Natural killer cell (primary cell): Measurements from ENCODE around the gene GNAI2. TPM values are rescaled to one million over a fixed set of nuclear protein-coding genes. Genes with fewer than 3 reads are reported as not detected.

Source experiments
- ATAC-seq, 3 donors: fragments of 150-1000 bp in 2 of 3; fragments of 200-7000 bp in 1 of 3; cut with Tn5 transposase; 1 replicate in 1 of 3; 2 replicates in 2 of 3; pipeline ENCODE4 v1.10.0; 2021; ENCODE audit warnings: mild to moderate bottlenecking in 2 of 3, moderate library complexity in 2 of 3
- DNase-seq, 2 donors: peaks; one replicate each; pipeline versions ENCODE4 v3.0.0 to v3.0.0-alpha.2; 2013 to 2021; ENCODE audit warnings: mixed read lengths in 1 of 2
- H3K27ac ChIP-seq: one replicate; pipeline ENCODE4 v1.5.1; 2013; ENCODE audit warnings: mild to moderate bottlenecking, low read length
- H3K27me3 ChIP-seq: one replicate; pipeline ENCODE4 v1.6.1; 2013; ENCODE audit warnings: low read length; ENCODE audit not compliant: control insufficient read depth, insufficient read depth
- H3K36me3 ChIP-seq: one replicate; pipeline ENCODE4 v1.6.1; 2013; ENCODE audit warnings: low read length; ENCODE audit not compliant: control insufficient read depth, insufficient read depth
- H3K4me1 ChIP-seq: one replicate; pipeline ENCODE4 v1.6.1; 2013; ENCODE audit warnings: low read length; ENCODE audit not compliant: control insufficient read depth, insufficient read depth
- H3K4me3 ChIP-seq: one replicate; pipeline ENCODE4 v1.5.1; 2013; ENCODE audit warnings: low read length
- H3K9me3 ChIP-seq: one replicate; pipeline ENCODE4 v1.6.1; 2013; ENCODE audit warnings: low read length; ENCODE audit not compliant: control insufficient read depth, insufficient read depth
- H3K27ac Mint-ChIP-seq, 2 donors: one replicate each; pipeline ENCODE4 v1.8.0; 2022; ENCODE audit warnings: mild to moderate bottlenecking in 2 of 2, mixed read lengths in 2 of 2, moderate library complexity in 1 of 2
- H3K27me3 Mint-ChIP-seq, 2 donors: one replicate each; pipeline ENCODE4 v1.8.0; 2022; ENCODE audit warnings: low read depth in 2 of 2, mixed read lengths in 2 of 2
- H3K36me3 Mint-ChIP-seq: one replicate; pipeline ENCODE4 v1.8.0; 2022; ENCODE audit warnings: mixed read lengths
- H3K4me1 Mint-ChIP-seq, 2 donors: one replicate each; pipeline ENCODE4 v1.8.0; 2022; ENCODE audit warnings: mixed read lengths in 2 of 2
- H3K4me3 Mint-ChIP-seq: one replicate; pipeline ENCODE4 v1.8.0; 2022; ENCODE audit warnings: mild to moderate bottlenecking, moderate library complexity, mixed read lengths
- H3K9me3 Mint-ChIP-seq, 2 donors: one replicate each; pipeline ENCODE4 v1.8.0; 2022; ENCODE audit warnings: mixed read lengths in 2 of 2
- CTCF ChIP-seq: fragments of 200-600 bp; IDR thresholded peaks from one replicate; pipeline ENCODE4 v1.8.0; 2022; ENCODE audit warnings: antibody characterized with exemption
- WGBS: methylation state at CpG from one replicate; pipeline ENCODE4 v1.1.7; 2013; ENCODE audit warnings: missing lambda C conversion rate; ENCODE audit not compliant: insufficient coverage; 5-methylcytosine and 5-hydroxymethylcytosine counted together
- intact Hi-C: fragments of 100-400 bp; cut with micrococcal nuclease; formaldehyde crosslinking; loops from one replicate; pipeline ENCODE4 v1.14.2; 2022
- total RNA-seq, 4 donors: library from RNA; stranded (reverse); fragments of 120-200 nt in 1 of 4; gene quantifications; one replicate each; pipeline versions ENCODE4 v1.2.3 to v1.2.4, GENCODE V29; 2013 to 2022

GNAI2 gene
- total RNA-seq, 3 donors from 2014 or later (not counting 1 experiment from before 2014, with no cell fraction given): 428 to 467 (median 447) TPM

DNA sequence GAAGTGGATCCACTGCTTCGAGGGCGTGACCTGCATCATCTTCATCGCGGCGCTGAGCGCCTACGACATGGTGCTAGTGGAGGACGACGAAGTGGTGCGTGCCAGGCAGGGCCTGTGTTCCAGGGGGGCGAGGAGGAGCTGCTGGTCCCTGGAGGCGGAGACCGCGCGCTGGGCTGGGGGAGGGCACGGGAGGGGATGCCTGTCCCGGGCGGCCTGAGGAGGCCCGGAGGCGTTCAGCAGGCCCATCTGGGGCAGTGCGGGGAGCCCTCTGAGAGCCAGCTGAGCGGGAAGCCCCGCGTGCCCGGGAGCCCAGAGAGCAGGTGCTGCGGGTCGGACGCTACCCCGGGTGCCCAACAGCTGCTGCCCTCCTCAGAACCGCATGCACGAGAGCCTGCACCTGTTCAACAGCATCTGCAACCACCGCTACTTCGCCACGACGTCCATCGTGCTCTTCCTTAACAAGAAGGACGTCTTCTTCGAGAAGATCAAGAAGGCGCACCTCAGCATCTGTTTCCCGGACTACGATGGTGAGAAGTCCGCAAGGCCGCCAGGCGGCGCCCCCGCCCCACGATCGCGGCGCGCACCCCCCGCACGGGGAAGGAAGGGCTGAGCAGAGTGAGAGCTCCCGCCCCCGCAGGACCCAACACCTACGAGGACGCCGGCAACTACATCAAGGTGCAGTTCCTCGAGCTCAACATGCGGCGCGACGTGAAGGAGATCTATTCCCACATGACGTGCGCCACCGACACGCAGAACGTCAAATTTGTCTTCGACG is 41.7 kb upstream of the GNAI2 start:
- peak; percentile 87 to 88 (median 88) for ATAC-seq
- peaks cover 0 to 6% of the 10 kb centered on the region in 2 donors for H3K4me1 Mint-ChIP-seq
- H3K36me3 Mint-ChIP-seq: no peaks in the 10 kb centered on the region

GRCh38 chr3:50194903-50195500 is 41.0 kb upstream of the GNAI2 start:
- no peak for TF ChIP-seq CTCF
- no peaks in the 10 kb centered on the region for H3K9me3 Mint-ChIP-seq
- peaks cover 0 to 6% of the 10 kb centered on the region in 2 donors for H3K4me1 Mint-ChIP-seq
- H3K36me3 Mint-ChIP-seq: no peaks in the 10 kb centered on the region
- peaks cover 7 to 14% of the 10 kb centered on the region in 2 donors for H3K27me3 Mint-ChIP-seq
- H3K36me3 ChIP-seq: no peaks in the 10 kb centered on the region
- no peak overlapping the region for H3K4me3 ChIP-seq
- WGBS: 58% methylated on average over 14 of the region's 14 CpGs
- DNase-seq (no peak), ATAC-seq (peak; percentile 51 to 67 (median 57))
- H3K27me3 ChIP-seq: peaks cover 12% of the 10 kb centered on the region
- H3K9me3 ChIP-seq: no peaks in the 10 kb centered on the region
- peak overlapping the region in 1 of 2 donors; percentile 45 for H3K27ac Mint-ChIP-seq
- peak overlapping the region; percentile 53 for H3K4me3 Mint-ChIP-seq
- H3K27ac ChIP-seq: no peak overlapping the region
- peaks cover 21% of the 10 kb centered on the region for H3K4me1 ChIP-seq
- intact Hi-C loops: loop anchor here (1.0 kb wide), 2 partner anchors 31 to 51 kb away; no protein-coding TSS in a partner anchor

More for the DNA sequence above, 41.7 kb upstream of the GNAI2 start:
- peaks cover 21% of the 10 kb centered on the region for H3K4me1 ChIP-seq
- peak; percentile 84 for TF ChIP-seq CTCF
- intact Hi-C loops: loop anchor here (1.0 kb wide), 2 partner anchors 32 to 52 kb away; no protein-coding TSS in a partner anchor
- Mint-ChIP-seq H3K9me3 (no peaks in the 10 kb centered on the region), H3K27ac (peak overlapping the region in 1 of 2 donors; percentile 45), H3K27me3 (peaks cover 7 to 14% of the 10 kb centered on the region in 2 donors), H3K4me3 (peak overlapping the region; percentile 53)
- 11% methylated on average over 70 of the region's 70 CpGs for WGBS
- peak; percentile 81 to 92 for DNase-seq
- H3K27ac ChIP-seq: no peak overlapping the region
- peaks cover 12% of the 10 kb centered on the region for H3K27me3 ChIP-seq
- H3K36me3 ChIP-seq: no peaks in the 10 kb centered on the region
- no peaks in the 10 kb centered on the region for H3K9me3 ChIP-seq
- H3K4me3 ChIP-seq: no peak overlapping the region

- Mint-ChIP-seq H3K36me3 (no peaks in the 10 kb centered on the region), H3K27ac (no peak overlapping the region), H3K9me3 (no peaks in the 10 kb centered on the region), H3K4me3 (no peak overlapping the region), H3K27me3 (peaks cover 7 to 14% of the 10 kb centered on the region in 2 donors), H3K4me1 (peaks cover 0 to 6% of the 10 kb centered on the region in 2 donors)
- no peaks in the 10 kb centered on the region for H3K9me3 ChIP-seq
- peaks cover 21% of the 10 kb centered on the region for H3K4me1 ChIP-seq
- intact Hi-C loops: no loop called here
- WGBS: 76% methylated on average over 4 of the region's 4 CpGs
- no peak overlapping the region for H3K27ac ChIP-seq
- no peak overlapping the region for H3K4me3 ChIP-seq
- peaks cover 12% of the 10 kb centered on the region for H3K27me3 ChIP-seq
- TF ChIP-seq CTCF: no peak
- no peak for DNase-seq
- ATAC-seq: no peak
- no peaks in the 10 kb centered on the region for H3K36me3 ChIP-seq
These were observed 40.3 kb upstream of the GNAI2 start for GRCh38 chr3:50195501-50196252.
